ACC112 (cell line): ENCODE measurements around the gene TREML4.

Experiments
- H2AFZ ChIP-seq: fragments of 200-600 bp; sonication (generic); one replicate; pipeline ENCODE4 v1.6.0; 2017; ENCODE audit warnings: antibody characterized with exemption, low read length; ENCODE audit not compliant: unreplicated experiment
- H3K27ac ChIP-seq: fragments of 200-600 bp; sonication (generic); 2 replicates; pipeline ENCODE4 v1.5.1; 2014; ENCODE audit warnings: low read depth, mild to moderate bottlenecking, antibody characterized with exemption, low read length, moderate library complexity
- H3K27me3 ChIP-seq: fragments of 200-600 bp; sonication (generic); 2 replicates; pipeline ENCODE4 v1.6.1; 2014; ENCODE audit warnings: mild to moderate bottlenecking, antibody characterized with exemption, low read length, moderate library complexity, mixed read lengths; ENCODE audit not compliant: insufficient read depth
- H3K36me3 ChIP-seq: fragments of 200-600 bp; sonication (generic); 2 replicates; pipeline ENCODE4 v1.6.1; 2016; ENCODE audit warnings: mild to moderate bottlenecking, antibody characterized with exemption, low read length, moderate library complexity, mixed read lengths; ENCODE audit not compliant: insufficient read depth
- H3K4me1 ChIP-seq: fragments of 200-600 bp; sonication (generic); one replicate; pipeline ENCODE4 v1.6.1; 2016; ENCODE audit warnings: low read length, mixed read lengths; ENCODE audit not compliant: insufficient read depth, unreplicated experiment, control insufficient read depth
- H3K4me3 ChIP-seq: fragments of 200-600 bp; sonication (generic); 2 replicates; pipeline ENCODE4 v1.5.1; 2014; ENCODE audit warnings: mild to moderate bottlenecking, low read depth, low read length
- H3K79me2 ChIP-seq: fragments of 200-600 bp; sonication (generic); one replicate; pipeline ENCODE4 v1.6.0; 2016; ENCODE audit warnings: low read length; ENCODE audit not compliant: control insufficient read depth, unreplicated experiment, insufficient read depth

TREML4 gene

GRCh38 chr6:41271901-41272395 is 43.8 kb downstream of the TREML4 start:
- H3K4me1 ChIP-seq: no peaks in the 10 kb centered on the region
- peaks cover 42% of the 10 kb centered on the region for H3K27me3 ChIP-seq
- H3K27ac ChIP-seq: no peak overlapping the region
- H2AFZ ChIP-seq: no peak overlapping the region
- H3K4me3 ChIP-seq: no peak overlapping the region
- H3K79me2 ChIP-seq: no peaks in the 10 kb centered on the region
- no peaks in the 10 kb centered on the region for H3K36me3 ChIP-seq

- Histone ChIP-seq H3K27ac (no peak overlapping the region), H3K4me3 (no peak overlapping the region), H3K79me2 (no peaks in the 10 kb centered on the region), H3K27me3 (peaks cover 48% of the 10 kb centered on the region), H3K36me3 (no peaks in the 10 kb centered on the region), H2AFZ (no peak overlapping the region), H3K4me1 (no peaks in the 10 kb centered on the region)
Measured at GRCh38 chr6:41272591-41273240, 44.6 kb downstream of the TREML4 start.

- Histone ChIP-seq H3K4me3 (no peak overlapping the region), H3K79me2 (no peaks in the 10 kb centered on the region), H3K27me3 (peaks cover 48% of the 10 kb centered on the region), H3K36me3 (no peaks in the 10 kb centered on the region), H3K27ac (no peak overlapping the region), H3K4me1 (no peaks in the 10 kb centered on the region), H2AFZ (no peak overlapping the region)
Measured at GRCh38 chr6:41273714-41274113, 45.6 kb downstream of the TREML4 start.

GRCh38 chr6:41274256-41274655 is 46.1 kb downstream of the TREML4 start:
- Histone ChIP-seq H3K4me3 (no peak overlapping the region), H3K27ac (no peak overlapping the region), H3K36me3 (no peaks in the 10 kb centered on the region), H3K79me2 (no peaks in the 10 kb centered on the region), H3K4me1 (no peaks in the 10 kb centered on the region), H2AFZ (no peak overlapping the region), H3K27me3 (peaks cover 48% of the 10 kb centered on the region)

- Histone ChIP-seq H3K36me3 (no peaks in the 10 kb centered on the region), H3K27ac (no peak overlapping the region), H3K27me3 (peaks cover 48% of the 10 kb centered on the region), H3K4me1 (no peaks in the 10 kb centered on the region), H3K79me2 (no peaks in the 10 kb centered on the region), H3K4me3 (no peak overlapping the region), H2AFZ (no peak overlapping the region)
Measured at GRCh38 chr6:41275489-41275888, 47.3 kb downstream of the TREML4 start.

- H3K79me2 ChIP-seq: no peaks in the 10 kb centered on the region
- H3K4me1 ChIP-seq: no peaks in the 10 kb centered on the region
- H3K27ac ChIP-seq: no peak overlapping the region
- peaks cover 43% of the 10 kb centered on the region for H3K27me3 ChIP-seq
- no peak overlapping the region for H3K4me3 ChIP-seq
- no peaks in the 10 kb centered on the region for H3K36me3 ChIP-seq
- H2AFZ ChIP-seq: no peak overlapping the region
Measured at GRCh38 chr6:41277605-41278004, 49.5 kb downstream of the TREML4 start.

- H2AFZ ChIP-seq: no peak overlapping the region
- no peaks in the 10 kb centered on the region for H3K4me1 ChIP-seq
- no peaks in the 10 kb centered on the region for H3K79me2 ChIP-seq
- no peak overlapping the region for H3K27ac ChIP-seq
- H3K4me3 ChIP-seq: no peak overlapping the region
- peaks cover 36% of the 10 kb centered on the region for H3K27me3 ChIP-seq
- H3K36me3 ChIP-seq: no peaks in the 10 kb centered on the region
Measured at GRCh38 chr6:41278699-41279405, 50.7 kb downstream of the TREML4 start.

GRCh38 chr6:41280381-41281057 is 52.4 kb downstream of the TREML4 start:
- Histone ChIP-seq H3K4me1 (no peaks in the 10 kb centered on the region), H2AFZ (no peak overlapping the region), H3K27ac (no peak overlapping the region), H3K36me3 (no peaks in the 10 kb centered on the region), H3K79me2 (no peaks in the 10 kb centered on the region), H3K4me3 (no peak overlapping the region), H3K27me3 (peaks cover 20% of the 10 kb centered on the region)

GRCh38 chr6:41283600-41283999 is 55.5 kb downstream of the TREML4 start:
- H3K27me3 ChIP-seq: no peaks in the 10 kb centered on the region; the same call in 1 of the 2 replicates
- no peaks in the 10 kb centered on the region for H3K36me3 ChIP-seq
- peaks cover 16% of the 10 kb centered on the region for H3K4me1 ChIP-seq
- H3K4me3 ChIP-seq: no peak overlapping the region
- H2AFZ ChIP-seq: no peak overlapping the region
- H3K79me2 ChIP-seq: no peaks in the 10 kb centered on the region
- H3K27ac ChIP-seq: no peak overlapping the region

- peak overlapping the region; percentile 6; the same call in 1 of the 2 replicates for H3K27ac ChIP-seq
- peaks cover 16% of the 10 kb centered on the region for H3K4me1 ChIP-seq
- no peaks in the 10 kb centered on the region for H3K79me2 ChIP-seq
- no peaks in the 10 kb centered on the region for H3K36me3 ChIP-seq
- H3K27me3 ChIP-seq: no peaks in the 10 kb centered on the region; the same call in 1 of the 2 replicates
- H3K4me3 ChIP-seq: no peak overlapping the region
- no peak overlapping the region for H2AFZ ChIP-seq
Measured at GRCh38 chr6:41284726-41285125, 56.6 kb downstream of the TREML4 start.
